ENCODE results near the gene MAGEF1. TPM values are rescaled to one million over a fixed set of nuclear protein-coding genes. Genes with fewer than 3 reads are reported as not detected.

Gene MAGEF1
- 10 to 100 TPM; 26.2 to 48.5 (median 46.9) TPM for polyA plus RNA-seq (ENCODE audit: low read depth in 6 of 6)

- Mint-ChIP-seq H3K27me3 (no peaks in the 10 kb centered on the region), H3K27ac (peak within 1 kb of the TSS; percentile 43 to 95 (median 90)), H3K36me3 (no peaks in the 10 kb centered on the region), H3K4me3 (peak within 1 kb of the TSS; percentile 77 to 97 (median 90)), H3K9me3 (no peaks in the 10 kb centered on the region), H3K4me1 (peaks cover 28 to 34% (median 33%) of the 10 kb centered on the region in 3 donors)
- ATAC-seq (ENCODE audit: low read depth in 2 of 2) (peak; percentile 59 to 60), DNase-seq (peak; percentile 49)
These were observed at the start of gene MAGEF1 for GRCh38 chr3:184711493-184712247. Gene MAGEF1, minus strand, starts transcription at chr3:184712064. Its CDS starts 243 bp downstream, at chr3:184711821.

- H3K4me3 Mint-ChIP-seq = no peak overlapping the region
- peaks cover 0 to 5% (median 0%) of the 10 kb centered on the region in 3 donors for H3K27me3 Mint-ChIP-seq
- no peak for DNase-seq
- H3K27ac Mint-ChIP-seq = no peak overlapping the region
- no peaks in the 10 kb centered on the region for H3K36me3 Mint-ChIP-seq
- peaks cover 20 to 29% (median 24%) of the 10 kb centered on the region in 3 donors for H3K4me1 Mint-ChIP-seq
- no peaks in the 10 kb centered on the region for H3K9me3 Mint-ChIP-seq
- ATAC-seq (ENCODE audit: low read depth in 2 of 2) = no peak
These were observed 49.4 kb upstream of the MAGEF1 start for GRCh38 chr3:184761075-184761841.

DNA sequence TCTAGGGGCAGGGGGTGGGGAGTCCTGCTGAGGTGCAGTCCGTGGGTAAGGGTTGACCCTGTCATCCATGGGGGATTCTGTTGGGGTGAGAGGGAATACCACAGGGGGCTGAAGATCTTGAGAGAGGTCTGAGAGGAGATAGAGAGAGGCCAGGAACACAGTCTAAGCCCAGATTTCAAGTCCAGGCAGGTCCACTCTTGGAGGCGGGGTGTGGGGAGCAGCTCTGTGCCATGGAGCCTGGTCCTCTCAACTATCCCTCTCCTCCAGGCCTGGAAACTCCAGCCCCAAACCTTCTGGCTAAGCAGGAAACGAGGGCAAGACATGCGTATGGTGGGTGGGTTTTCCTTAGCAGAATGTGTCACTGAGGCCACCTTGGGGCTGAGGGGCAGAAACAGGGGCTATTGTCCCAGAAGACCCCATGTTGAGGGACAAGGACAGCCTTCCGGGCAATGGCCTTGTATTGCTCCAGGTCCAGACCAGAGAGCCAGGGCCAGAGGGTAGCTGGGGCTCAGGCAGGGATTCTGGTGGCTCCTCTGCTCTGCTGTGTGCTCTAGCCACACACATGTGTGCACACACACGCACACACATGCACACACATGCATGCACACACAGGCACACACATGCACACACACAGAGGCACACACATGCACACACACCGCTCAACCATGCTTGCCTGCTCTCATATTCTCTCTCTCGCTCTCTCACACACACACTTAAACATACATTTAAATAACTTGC lies 48.6 kb upstream of the MAGEF1 start:
- Mint-ChIP-seq H3K27ac (no peak overlapping the region), H3K4me1 (peaks cover 20 to 23% (median 22%) of the 10 kb centered on the region in 3 donors), H3K36me3 (no peaks in the 10 kb centered on the region), H3K27me3 (peaks cover 0 to 5% (median 0%) of the 10 kb centered on the region in 3 donors), H3K9me3 (no peaks in the 10 kb centered on the region), H3K4me3 (no peak overlapping the region)
- DNase-seq (no peak), ATAC-seq (ENCODE audit: low read depth in 2 of 2) (no peak)

DNA sequence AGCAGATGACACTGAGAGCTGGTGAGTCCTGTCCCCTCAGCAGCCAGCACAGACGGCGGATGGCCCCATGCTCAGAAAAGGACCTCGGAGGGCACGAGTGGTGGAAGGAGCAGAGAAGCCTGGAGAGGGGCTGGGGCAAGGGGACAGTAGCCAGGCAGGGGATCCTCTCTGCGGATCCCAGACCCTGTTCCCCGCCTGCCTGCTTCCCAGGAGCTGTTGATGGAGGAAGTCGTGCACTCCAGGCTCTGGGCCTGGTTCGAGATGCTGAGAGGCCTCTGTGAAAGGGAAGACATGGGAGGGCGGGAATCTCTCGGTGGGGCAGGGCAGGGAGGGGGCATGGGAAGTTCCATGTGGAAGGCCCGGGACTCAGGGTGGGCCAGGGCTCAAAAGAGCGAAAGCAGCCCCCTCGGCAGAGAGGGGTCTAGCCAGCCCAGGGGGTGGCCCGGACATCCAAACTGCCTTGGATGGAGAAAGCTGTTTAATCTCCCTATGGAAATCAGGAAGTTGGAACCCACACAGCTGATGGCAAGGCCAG lies 47.9 kb upstream of the MAGEF1 start:
- DNase-seq (no peak), ATAC-seq (ENCODE audit: low read depth in 2 of 2) (no peak)
- H3K9me3 Mint-ChIP-seq = no peaks in the 10 kb centered on the region
- no peaks in the 10 kb centered on the region for H3K36me3 Mint-ChIP-seq
- H3K27ac Mint-ChIP-seq = peak overlapping the region in 1 of 6 donors; percentile 70
- peaks cover 12 to 17% (median 15%) of the 10 kb centered on the region in 3 donors for H3K4me1 Mint-ChIP-seq
- H3K4me3 Mint-ChIP-seq = no peak overlapping the region
- H3K27me3 Mint-ChIP-seq = peaks cover 0 to 5% (median 0%) of the 10 kb centered on the region in 3 donors

GRCh38 chr3:184758056-184758455 lies 46.2 kb upstream of the MAGEF1 start:
- Mint-ChIP-seq H3K4me1 (peaks cover 10 to 13% (median 12%) of the 10 kb centered on the region in 3 donors), H3K27ac (no peak overlapping the region), H3K4me3 (no peak overlapping the region), H3K36me3 (no peaks in the 10 kb centered on the region), H3K27me3 (peaks cover 0 to 5% (median 0%) of the 10 kb centered on the region in 3 donors), H3K9me3 (no peaks in the 10 kb centered on the region)
- ATAC-seq (ENCODE audit: low read depth in 2 of 2) (no peak), DNase-seq (no peak)

GRCh38 chr3:184757022-184757651 lies 45.3 kb upstream of the MAGEF1 start:
- peak overlapping the region in 3 of 8 donors; percentile 3 to 64 (median 30) for H3K4me3 Mint-ChIP-seq
- H3K9me3 Mint-ChIP-seq = no peaks in the 10 kb centered on the region
- H3K4me1 Mint-ChIP-seq = peaks cover 13 to 18% (median 14%) of the 10 kb centered on the region in 3 donors
- DNase-seq (no peak), ATAC-seq (ENCODE audit: low read depth in 2 of 2) (no peak)
- H3K36me3 Mint-ChIP-seq = no peaks in the 10 kb centered on the region
- peaks cover 0 to 5% (median 0%) of the 10 kb centered on the region in 3 donors for H3K27me3 Mint-ChIP-seq
- H3K27ac Mint-ChIP-seq = peak overlapping the region in 2 of 6 donors; percentile 24 to 43

GRCh38 chr3:184756151-184757021 lies 44.5 kb upstream of the MAGEF1 start:
- Mint-ChIP-seq H3K27ac (peak overlapping the region in 4 of 6 donors; percentile 41 to 96 (median 54)), H3K9me3 (no peaks in the 10 kb centered on the region), H3K27me3 (peaks cover 0 to 3% (median 2%) of the 10 kb centered on the region in 3 donors), H3K4me1 (peaks cover 13 to 18% (median 14%) of the 10 kb centered on the region in 3 donors), H3K4me3 (peak overlapping the region in 3 of 8 donors; percentile 3 to 33 (median 30)), H3K36me3 (no peaks in the 10 kb centered on the region)
- DNase-seq (peak; percentile 35), ATAC-seq (ENCODE audit: low read depth in 2 of 2) (peak; percentile 82 to 88)

DNA sequence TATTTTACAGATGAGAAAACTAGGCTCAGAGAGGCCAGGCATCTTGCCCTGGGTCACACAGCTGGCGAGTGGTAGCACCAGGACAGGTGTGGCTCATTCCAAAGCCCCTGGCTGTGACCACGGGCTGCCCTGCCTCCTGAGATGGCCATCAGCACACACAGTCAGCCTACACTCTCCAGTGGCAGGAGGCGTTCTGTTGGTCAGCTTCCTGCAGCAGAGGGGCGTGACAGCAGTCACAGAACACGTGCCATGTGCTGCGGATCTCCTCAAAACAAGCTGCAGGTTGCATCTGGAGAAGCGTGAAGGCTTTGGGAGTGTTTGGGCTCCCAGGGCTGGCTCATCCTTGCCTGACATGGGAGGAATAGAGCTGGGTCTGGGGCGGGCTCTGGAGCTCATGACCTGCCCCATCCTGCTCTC lies 43.5 kb upstream of the MAGEF1 start:
- H3K9me3 Mint-ChIP-seq = no peaks in the 10 kb centered on the region
- peaks cover 0 to 5% (median 2%) of the 10 kb centered on the region in 3 donors for H3K27me3 Mint-ChIP-seq
- no peak overlapping the region for H3K4me3 Mint-ChIP-seq
- peaks cover 13 to 18% (median 14%) of the 10 kb centered on the region in 3 donors for H3K4me1 Mint-ChIP-seq
- H3K36me3 Mint-ChIP-seq = no peaks in the 10 kb centered on the region
- ATAC-seq (ENCODE audit: low read depth in 2 of 2) (no peak), DNase-seq (no peak)
- H3K27ac Mint-ChIP-seq = no peak overlapping the region

GRCh38 chr3:184752361-184752760 lies 40.5 kb upstream of the MAGEF1 start:
- no peak for DNase-seq
- Mint-ChIP-seq H3K36me3 (no peaks in the 10 kb centered on the region), H3K4me1 (peaks cover 8 to 18% (median 14%) of the 10 kb centered on the region in 3 donors), H3K27me3 (peaks cover 14 to 27% (median 19%) of the 10 kb centered on the region in 3 donors), H3K9me3 (no peaks in the 10 kb centered on the region), H3K4me3 (no peak overlapping the region), H3K27ac (no peak overlapping the region)
- no peak for ATAC-seq (ENCODE audit: low read depth in 2 of 2)

- H3K4me1 Mint-ChIP-seq = peaks cover 1 to 12% (median 11%) of the 10 kb centered on the region in 3 donors
- peaks cover 14 to 27% (median 19%) of the 10 kb centered on the region in 3 donors for H3K27me3 Mint-ChIP-seq
- ATAC-seq (ENCODE audit: low read depth in 2 of 2) (no peak), DNase-seq (no peak)
- H3K27ac Mint-ChIP-seq = no peak overlapping the region
- no peak overlapping the region for H3K4me3 Mint-ChIP-seq
- no peaks in the 10 kb centered on the region for H3K36me3 Mint-ChIP-seq
- no peaks in the 10 kb centered on the region for H3K9me3 Mint-ChIP-seq
These were observed 39.6 kb upstream of the MAGEF1 start for GRCh38 chr3:184751204-184752040.
